AG04450 (cell line): ENCODE measurements around the gene LRRC4. TPM values are rescaled to one million over a fixed set of nuclear protein-coding genes. Genes with fewer than 3 reads are reported as not detected.

ENCODE experiments used
- CTCF ChIA-PET: fragments of 300-600, 350-600 bp; formaldehyde crosslinking; extraction: SDS; loops from one replicate; lab custom pipeline; 2022; ENCODE audit warnings: antibody characterized with exemption, inconsistent platforms; lab: Charles Lee
- POLR2A ChIA-PET: fragments of 350-600 bp; formaldehyde crosslinking; extraction: SDS; loops from one replicate; lab custom pipeline; 2021; ENCODE audit warnings: antibody characterized with exemption, inconsistent platforms; lab: Yijun Ruan, JAX
- DNase-seq: peaks from one replicate; pipeline ENCODE4 v3.0.0-alpha.2; 2011; ENCODE audit warnings: low read depth, low spot score
- H3K27ac ChIP-seq: one replicate; pipeline ENCODE4 v1.5.1; 2012; ENCODE audit warnings: low read depth, low read length, control low read depth
- H3K27me3 ChIP-seq: one replicate; pipeline ENCODE4 v1.6.0; 2012; ENCODE audit warnings: low read length; ENCODE audit not compliant: control insufficient read depth, insufficient read depth
- H3K4me3 ChIP-seq: 2 replicates; pipeline ENCODE4 v1.5.1; 2011; ENCODE audit warnings: mild to moderate bottlenecking, low read depth, low read length, control low read depth
- H3K9me3 ChIP-seq: 2 replicates; pipeline ENCODE4 v1.5.1; 2012; ENCODE audit warnings: low read length; ENCODE audit not compliant: control insufficient read depth, insufficient read depth
- polyA plus RNA-seq: library from polyadenylated mRNA; depleted of rRNA; stranded (reverse); fragments of >200 nt; gene quantifications from 2 replicates; pipeline ENCODE4 v1.2.3, GENCODE V29; 2011
- TF ChIP-seq, protein P1 (sequence below): IDR thresholded peaks from 2 replicates; pipeline ENCODE4 v1.5.1; 2011; ENCODE audit warnings: low read depth, low read length, control low read depth, inconsistent platforms

The LRRC4 gene
- polyA plus RNA-seq, 1 experiment: 0.35 TPM

DNA sequence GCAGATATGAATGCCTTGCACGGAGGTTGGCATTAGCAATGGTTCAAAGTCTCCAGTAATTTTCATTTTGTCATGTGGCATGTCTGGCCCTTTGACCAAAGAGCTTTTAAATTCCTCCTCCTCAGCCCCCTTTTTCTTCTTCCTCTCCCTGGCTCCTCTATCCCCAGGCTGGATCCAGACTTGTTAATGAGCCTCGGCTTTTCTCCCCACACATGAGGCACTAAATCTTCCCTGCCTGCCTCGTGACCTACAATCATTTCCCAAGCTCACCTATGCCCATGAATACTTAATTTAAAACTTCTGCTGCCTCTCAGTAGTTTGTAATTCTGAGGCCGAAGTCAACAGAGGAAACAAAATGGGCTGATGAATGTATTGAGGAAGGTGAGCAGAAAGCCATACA is 23.3 kb upstream of the LRRC4 start:
- Histone ChIP-seq H3K4me3 (no peak overlapping the region), H3K27ac (no peak overlapping the region), H3K27me3 (no peaks in the 10 kb centered on the region), H3K9me3 (no peaks in the 10 kb centered on the region)
- CTCF ChIA-PET: no interaction called here
- no peak for DNase-seq
- POLR2A ChIA-PET: no interaction called here
- TF ChIP-seq, protein P1, sequence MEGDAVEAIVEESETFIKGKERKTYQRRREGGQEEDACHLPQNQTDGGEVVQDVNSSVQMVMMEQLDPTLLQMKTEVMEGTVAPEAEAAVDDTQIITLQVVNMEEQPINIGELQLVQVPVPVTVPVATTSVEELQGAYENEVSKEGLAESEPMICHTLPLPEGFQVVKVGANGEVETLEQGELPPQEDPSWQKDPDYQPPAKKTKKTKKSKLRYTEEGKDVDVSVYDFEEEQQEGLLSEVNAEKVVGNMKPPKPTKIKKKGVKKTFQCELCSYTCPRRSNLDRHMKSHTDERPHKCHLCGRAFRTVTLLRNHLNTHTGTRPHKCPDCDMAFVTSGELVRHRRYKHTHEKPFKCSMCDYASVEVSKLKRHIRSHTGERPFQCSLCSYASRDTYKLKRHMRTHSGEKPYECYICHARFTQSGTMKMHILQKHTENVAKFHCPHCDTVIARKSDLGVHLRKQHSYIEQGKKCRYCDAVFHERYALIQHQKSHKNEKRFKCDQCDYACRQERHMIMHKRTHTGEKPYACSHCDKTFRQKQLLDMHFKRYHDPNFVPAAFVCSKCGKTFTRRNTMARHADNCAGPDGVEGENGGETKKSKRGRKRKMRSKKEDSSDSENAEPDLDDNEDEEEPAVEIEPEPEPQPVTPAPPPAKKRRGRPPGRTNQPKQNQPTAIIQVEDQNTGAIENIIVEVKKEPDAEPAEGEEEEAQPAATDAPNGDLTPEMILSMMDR: no peak

GRCh38 chr7:128053991-128054390 is 22.8 kb upstream of the LRRC4 start:
- H3K9me3 ChIP-seq: no peaks in the 10 kb centered on the region
- no peak overlapping the region for H3K27ac ChIP-seq
- no peak for DNase-seq
- H3K4me3 ChIP-seq: no peak overlapping the region
- TF ChIP-seq, protein P1: no peak
- H3K27me3 ChIP-seq: no peaks in the 10 kb centered on the region
- POLR2A ChIA-PET: no interaction called here
- CTCF ChIA-PET: no interaction called here

- ChIA-PET CTCF (interaction anchor here (1.1 kb wide), 1 partner anchor 345 kb away, joined by 3 read pairs; no protein-coding TSS in a partner anchor), POLR2A (no interaction called here)
- TF ChIP-seq, protein P1: no peak
- H3K27me3 ChIP-seq: no peaks in the 10 kb centered on the region
- no peaks in the 10 kb centered on the region for H3K9me3 ChIP-seq
- DNase-seq: no peak
- H3K27ac ChIP-seq: no peak overlapping the region
- no peak overlapping the region for H3K4me3 ChIP-seq
Measured at GRCh38 chr7:128053023-128053422, 21.8 kb upstream of the LRRC4 start.

- Histone ChIP-seq H3K9me3 (no peaks in the 10 kb centered on the region), H3K27ac (no peak overlapping the region), H3K4me3 (no peak overlapping the region), H3K27me3 (no peaks in the 10 kb centered on the region)
- ChIA-PET POLR2A (no interaction called here), CTCF (interaction anchor here (1.1 kb wide), 1 partner anchor 344 kb away, joined by 3 read pairs; no protein-coding TSS in a partner anchor)
- DNase-seq: no peak
- TF ChIP-seq, protein P1: no peak
Measured at GRCh38 chr7:128052404-128052803, 21.2 kb upstream of the LRRC4 start.

- TF ChIP-seq, protein P1: no peak
- Histone ChIP-seq H3K27me3 (no peaks in the 10 kb centered on the region), H3K9me3 (no peaks in the 10 kb centered on the region), H3K27ac (no peak overlapping the region), H3K4me3 (no peak overlapping the region)
- no peak for DNase-seq
- ChIA-PET POLR2A (interaction anchor here (0.7 kb wide), 1 partner anchor 72 kb away, joined by 7 read pairs; no protein-coding TSS in a partner anchor), CTCF (interaction anchor here (0.7 kb wide), 1 partner anchor 342 kb away, joined by 9 read pairs; no protein-coding TSS in a partner anchor)
Measured at GRCh38 chr7:128045766-128046165, 14.5 kb upstream of the LRRC4 start.
